Activated CD4-positive, alpha-beta memory T cell treated with anti-CD3 and anti-CD28 coated beads, Interleukin-2, amount 10 ng/mL, durations not matched to agents 7 days and 5 days (primary cell): Measurements from ENCODE around the gene GRIP1. TPM values are rescaled to one million over a fixed set of nuclear protein-coding genes. Genes with fewer than 3 reads are reported as not detected.

Experiments used
- CTCF ChIA-PET: fragments of 350-600 bp; sonication (Branson Sonifier 250); formaldehyde crosslinking; loops from one replicate; lab custom pipeline; 2021; ENCODE audit warnings: antibody characterized with exemption, inconsistent platforms; lab: Charles Lee
- POLR2A ChIA-PET: fragments of 350-600 bp; sonication (Branson Sonifier 250); formaldehyde crosslinking; loops from one replicate; lab custom pipeline; 2021; ENCODE audit warnings: antibody characterized with exemption; lab: Charles Lee
- DNase-seq: peaks from one replicate; pipeline ENCODE4 v3.0.0-alpha.2; 2020
- H3K27ac Mint-ChIP-seq: one replicate; pipeline ENCODE4 v1.8.0; 2021; ENCODE audit warnings: mild to moderate bottlenecking, mixed read lengths
- H3K27me3 Mint-ChIP-seq: one replicate; pipeline ENCODE4 v1.8.0; 2021; ENCODE audit warnings: mixed read lengths
- H3K36me3 Mint-ChIP-seq: one replicate; pipeline ENCODE4 v1.8.0; 2021; ENCODE audit warnings: low read depth, mixed read lengths
- H3K4me1 Mint-ChIP-seq: one replicate; pipeline ENCODE4 v1.8.0; 2021; ENCODE audit warnings: mixed read lengths
- H3K4me3 Mint-ChIP-seq: one replicate; pipeline ENCODE4 v1.8.0; 2021; ENCODE audit warnings: mild to moderate bottlenecking, mixed read lengths
- H3K9me3 Mint-ChIP-seq: one replicate; pipeline ENCODE4 v1.8.0; 2021; ENCODE audit warnings: mixed read lengths
- total RNA-seq, 2 experiments: library from RNA; stranded (reverse); gene quantifications; one replicate each; pipeline ENCODE4 v1.2.3, GENCODE V29; 2021

Gene GRIP1
- under 1 TPM; 0.18 to 0.35 TPM for total RNA-seq

- ChIA-PET POLR2A (no interaction called here), CTCF (no interaction called here)
- no peak for DNase-seq
- Mint-ChIP-seq H3K9me3 (no peaks in the 10 kb centered on the region), H3K4me3 (no peak within 1 kb of the TSS), H3K36me3 (no peaks in the 10 kb centered on the region), H3K4me1 (no peaks in the 10 kb centered on the region), H3K27ac (no peak within 1 kb of the TSS), H3K27me3 (peaks cover 20% of the 10 kb centered on the region)
Measured at GRCh38 chr12:66678338-66679275, at the start of gene GRIP1. TSS of gene GRIP1 (minus strand) at chr12:66679076. CDS start at chr12:66678904, 172 bp downstream.

- H3K27me3 Mint-ChIP-seq: peaks cover 11% of the 10 kb centered on the region
- H3K4me1 Mint-ChIP-seq: no peaks in the 10 kb centered on the region
- H3K9me3 Mint-ChIP-seq: no peaks in the 10 kb centered on the region
- no peak overlapping the region for H3K27ac Mint-ChIP-seq
- H3K4me3 Mint-ChIP-seq: no peak overlapping the region
- no peak for DNase-seq
- ChIA-PET POLR2A (no interaction called here), CTCF (no interaction called here)
- H3K36me3 Mint-ChIP-seq: no peaks in the 10 kb centered on the region
Measured at GRCh38 chr12:66726556-66726955, 47.7 kb upstream of the GRIP1 start.

GRCh38 chr12:66725031-66725430 is 46.2 kb upstream of the GRIP1 start:
- no peak for DNase-seq
- no peak overlapping the region for H3K27ac Mint-ChIP-seq
- H3K36me3 Mint-ChIP-seq: no peaks in the 10 kb centered on the region
- no peaks in the 10 kb centered on the region for H3K4me1 Mint-ChIP-seq
- no peak overlapping the region for H3K4me3 Mint-ChIP-seq
- H3K9me3 Mint-ChIP-seq: no peaks in the 10 kb centered on the region
- ChIA-PET CTCF (interaction anchor here (0.9 kb wide), 1 partner anchor 30 kb away, joined by 3 read pairs; no protein-coding TSS in a partner anchor), POLR2A (no interaction called here)
- H3K27me3 Mint-ChIP-seq: peaks cover 13% of the 10 kb centered on the region

GRCh38 chr12:66724616-66725015 is 45.7 kb upstream of the GRIP1 start:
- DNase-seq: no peak
- ChIA-PET CTCF (no interaction called here), POLR2A (no interaction called here)
- Mint-ChIP-seq H3K4me3 (no peak overlapping the region), H3K27me3 (peaks cover 13% of the 10 kb centered on the region), H3K27ac (no peak overlapping the region), H3K9me3 (no peaks in the 10 kb centered on the region), H3K36me3 (no peaks in the 10 kb centered on the region), H3K4me1 (no peaks in the 10 kb centered on the region)

DNA sequence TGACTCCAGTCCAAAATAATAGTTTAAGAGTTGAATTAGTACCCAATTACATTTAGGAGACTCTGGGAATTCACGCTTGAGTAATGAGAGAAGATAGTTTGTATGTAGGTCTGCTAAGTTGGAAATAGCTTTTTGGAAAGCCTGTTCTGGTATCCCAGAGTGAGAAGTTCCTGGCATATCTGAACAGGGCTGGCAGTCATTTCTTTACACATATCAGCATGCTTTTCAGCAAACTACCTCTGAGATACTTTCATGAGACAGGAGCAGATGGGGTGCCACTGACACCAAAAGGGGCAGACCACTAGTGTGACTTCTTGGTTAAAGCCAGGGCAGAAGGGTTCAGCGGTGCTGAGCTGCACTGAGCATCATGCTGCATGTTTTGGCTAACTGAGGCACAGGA is 45.1 kb upstream of the GRIP1 start:
- no peaks in the 10 kb centered on the region for H3K9me3 Mint-ChIP-seq
- no peak overlapping the region for H3K4me3 Mint-ChIP-seq
- H3K36me3 Mint-ChIP-seq: no peaks in the 10 kb centered on the region
- ChIA-PET CTCF (no interaction called here), POLR2A (no interaction called here)
- H3K27me3 Mint-ChIP-seq: peaks cover 13% of the 10 kb centered on the region
- no peak overlapping the region for H3K27ac Mint-ChIP-seq
- DNase-seq: no peak
- H3K4me1 Mint-ChIP-seq: no peaks in the 10 kb centered on the region

GRCh38 chr12:66719862-66720261 is 41.0 kb upstream of the GRIP1 start:
- ChIA-PET CTCF (no interaction called here), POLR2A (no interaction called here)
- Mint-ChIP-seq H3K27me3 (peaks cover 9% of the 10 kb centered on the region), H3K4me3 (no peak overlapping the region), H3K9me3 (no peaks in the 10 kb centered on the region), H3K4me1 (peaks cover 3% of the 10 kb centered on the region), H3K36me3 (peaks cover 3% of the 10 kb centered on the region), H3K27ac (no peak overlapping the region)
- no peak for DNase-seq

- Mint-ChIP-seq H3K36me3 (peaks cover 3% of the 10 kb centered on the region), H3K9me3 (no peaks in the 10 kb centered on the region), H3K4me1 (peaks cover 10% of the 10 kb centered on the region), H3K27ac (no peak overlapping the region), H3K27me3 (peaks cover 7% of the 10 kb centered on the region), H3K4me3 (no peak overlapping the region)
- DNase-seq: no peak
- POLR2A ChIA-PET: interaction anchor here (0.7 kb wide), 1 partner anchor 439 kb away, joined by 3 read pairs; no protein-coding TSS in a partner anchor
- CTCF ChIA-PET: interaction anchor here (1.6 kb wide), 1 partner anchor 8 kb away, joined by 4 read pairs; no protein-coding TSS in a partner anchor
Measured at GRCh38 chr12:66717036-66717673, 38.3 kb upstream of the GRIP1 start.

- Mint-ChIP-seq H3K9me3 (no peaks in the 10 kb centered on the region), H3K27me3 (peaks cover 9% of the 10 kb centered on the region), H3K27ac (no peak overlapping the region), H3K4me3 (no peak overlapping the region), H3K4me1 (peaks cover 10% of the 10 kb centered on the region), H3K36me3 (peaks cover 3% of the 10 kb centered on the region)
- ChIA-PET POLR2A (no interaction called here), CTCF (interaction anchor here (1.2 kb wide), 1 partner anchor 144 kb away, joined by 3 read pairs; no protein-coding TSS in a partner anchor)
- DNase-seq: no peak
Measured at GRCh38 chr12:66716522-66716921, 37.6 kb upstream of the GRIP1 start.

DNA sequence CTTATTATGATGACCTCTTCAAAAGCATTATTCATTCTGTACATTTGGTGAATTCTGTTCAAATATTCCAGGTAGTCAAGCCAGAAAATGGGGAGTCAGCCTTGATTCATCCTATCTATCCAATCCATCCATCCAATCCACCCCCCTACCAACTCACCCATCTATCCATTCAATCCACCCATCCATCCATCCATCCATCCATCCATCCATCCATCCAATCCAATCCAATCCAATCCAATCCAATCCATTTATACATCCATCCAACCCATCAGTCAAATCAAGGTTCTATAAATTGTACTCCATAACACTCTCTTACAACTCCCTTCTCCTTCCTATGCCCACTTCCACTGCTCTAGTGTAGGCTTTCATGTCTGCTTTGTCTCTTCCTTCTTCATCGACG is 35.8 kb upstream of the GRIP1 start:
- Mint-ChIP-seq H3K4me3 (peak overlapping the region; percentile 43), H3K36me3 (peaks cover 3% of the 10 kb centered on the region), H3K27me3 (peaks cover 9% of the 10 kb centered on the region), H3K27ac (no peak overlapping the region), H3K9me3 (no peaks in the 10 kb centered on the region), H3K4me1 (peaks cover 10% of the 10 kb centered on the region)
- ChIA-PET POLR2A (no interaction called here), CTCF (no interaction called here)
- DNase-seq: no peak

GRCh38 chr12:66713984-66714383 is 35.1 kb upstream of the GRIP1 start:
- H3K9me3 Mint-ChIP-seq: no peaks in the 10 kb centered on the region
- H3K27me3 Mint-ChIP-seq: peaks cover 9% of the 10 kb centered on the region
- no peak overlapping the region for H3K4me3 Mint-ChIP-seq
- ChIA-PET CTCF (no interaction called here), POLR2A (no interaction called here)
- no peak overlapping the region for H3K27ac Mint-ChIP-seq
- peaks cover 10% of the 10 kb centered on the region for H3K4me1 Mint-ChIP-seq
- DNase-seq: no peak
- peaks cover 3% of the 10 kb centered on the region for H3K36me3 Mint-ChIP-seq

DNA sequence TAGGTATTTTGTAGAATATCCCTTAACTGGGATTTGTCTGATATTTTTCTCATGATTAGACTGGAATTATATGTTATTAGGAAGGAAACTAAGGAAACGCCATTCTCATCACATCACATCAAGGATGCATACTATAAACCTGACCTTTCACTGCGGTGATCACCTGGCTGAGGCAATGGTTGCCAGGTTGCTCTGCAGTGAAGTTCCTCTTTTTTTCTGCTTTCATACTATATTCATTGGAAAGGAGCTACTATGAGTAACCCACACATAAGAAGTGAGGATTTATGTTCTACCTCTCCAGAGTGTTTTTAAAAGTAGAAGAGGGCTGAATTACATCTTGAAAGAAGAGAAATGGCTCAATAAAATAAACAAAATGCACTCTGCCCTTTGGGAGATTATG is 31.0 kb upstream of the GRIP1 start:
- H3K27ac Mint-ChIP-seq: no peak overlapping the region
- CTCF ChIA-PET: interaction anchor here (2.0 kb wide), 1 partner anchor 148 kb away, joined by 8 read pairs; no protein-coding TSS in a partner anchor
- H3K4me1 Mint-ChIP-seq: peaks cover 8% of the 10 kb centered on the region
- no peaks in the 10 kb centered on the region for H3K9me3 Mint-ChIP-seq
- H3K4me3 Mint-ChIP-seq: no peak overlapping the region
- no peaks in the 10 kb centered on the region for H3K36me3 Mint-ChIP-seq
- DNase-seq: no peak
- peaks cover 13% of the 10 kb centered on the region for H3K27me3 Mint-ChIP-seq
- POLR2A ChIA-PET: no interaction called here

DNA sequence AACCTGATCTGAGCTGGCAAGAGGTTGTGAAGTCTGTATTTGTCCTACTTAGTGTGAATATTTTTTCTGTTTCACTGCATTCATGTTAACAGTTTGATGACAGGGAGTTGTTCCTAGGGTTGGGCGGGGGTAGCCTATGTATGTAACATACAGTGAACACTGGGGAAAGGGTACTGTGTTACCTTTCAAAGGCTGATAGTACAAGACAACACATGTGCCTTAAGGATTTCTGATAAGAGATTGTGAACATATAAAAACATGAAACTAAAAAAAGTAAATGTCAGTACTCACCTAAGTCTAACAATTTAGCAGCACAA is 30.5 kb upstream of the GRIP1 start:
- H3K27ac Mint-ChIP-seq: no peak overlapping the region
- H3K27me3 Mint-ChIP-seq: peaks cover 13% of the 10 kb centered on the region
- ChIA-PET POLR2A (no interaction called here), CTCF (interaction anchor here (0.8 to 2.0 kb wide), 5 partner anchors 9 to 439 kb away, joined by 3 to 9 read pairs (median 4); no protein-coding TSS in a partner anchor)
- DNase-seq: no peak
- H3K4me3 Mint-ChIP-seq: no peak overlapping the region
- H3K36me3 Mint-ChIP-seq: no peaks in the 10 kb centered on the region
- H3K9me3 Mint-ChIP-seq: no peaks in the 10 kb centered on the region
- H3K4me1 Mint-ChIP-seq: peaks cover 4% of the 10 kb centered on the region

GRCh38 chr12:66708704-66709456 is 30.0 kb upstream of the GRIP1 start:
- POLR2A ChIA-PET: no interaction called here
- H3K27ac Mint-ChIP-seq: no peak overlapping the region
- no peak for DNase-seq
- CTCF ChIA-PET: interaction anchor here (0.8 to 2.0 kb wide), 9 partner anchors 9 to 438 kb away, joined by 3 to 9 read pairs (median 4); no protein-coding TSS in a partner anchor
- peaks cover 4% of the 10 kb centered on the region for H3K4me1 Mint-ChIP-seq
- H3K9me3 Mint-ChIP-seq: no peaks in the 10 kb centered on the region
- H3K27me3 Mint-ChIP-seq: peaks cover 13% of the 10 kb centered on the region
- H3K4me3 Mint-ChIP-seq: no peak overlapping the region
- H3K36me3 Mint-ChIP-seq: no peaks in the 10 kb centered on the region
